HepG2 (cell line): ENCODE results near the gene TXNDC11. TPM values are rescaled to one million over a fixed set of nuclear protein-coding genes. Genes with fewer than 3 reads are reported as not detected.

Source experiments
- ATAC-seq: fragments of 200-7000 bp; cut with Tn5 transposase; 3 replicates; pipeline ENCODE4 v1.9.1; 2020; ENCODE audit warnings: mild to moderate bottlenecking, moderate library complexity
- BruUV-seq: library from RNA; stranded (reverse); fragments of 400-500 nt; replicated peaks from 2 replicates; lab custom pipeline; 2021; lab: Mats Ljungman, UMichigan
- CTCF ChIA-PET: fragments of 300-600 bp; formaldehyde crosslinking; extraction: SDS; loops from one replicate; lab custom pipeline; 2021; ENCODE audit warnings: low total read pairs, inconsistent platforms, low intra/inter-chr PET ratio; lab: Yijun Ruan, JAX
- POLR2A ChIA-PET: fragments of 350-600 bp; sonication (Branson Sonifier 250); formaldehyde crosslinking; loops from one replicate; lab custom pipeline; 2020; ENCODE audit warnings: antibody characterized with exemption, inconsistent platforms; lab: Yijun Ruan, JAX
- DNase-seq: peaks from one replicate; pipeline ENCODE4 v3.0.0-alpha.2; 2015; ENCODE audit warnings: low spot score
- FAIRE-seq: peaks from 3 replicates; lab custom pipeline; 2011; peaks lifted over from hg19 to GRCh38; lab: Jason Lieb, UNC
- H2AFZ ChIP-seq: one replicate; pipeline ENCODE4 v1.6.1; 2011; ENCODE audit warnings: low read length, inconsistent platforms
- H3K27ac ChIP-seq: fragments of 300-600 bp; 3 replicates; pipeline ENCODE4 v1.8.0; 2011; ENCODE audit warnings: mixed run types, mild to moderate bottlenecking, mixed read lengths, low read length, inconsistent platforms; ENCODE audit not compliant: insufficient read depth; ENCODE audit errors: extremely low read length
- H3K27me3 ChIP-seq, 2 experiments: fragments of 200-600 bp in 1 of 2; 2 replicates in 1 of 2; 3 replicates in 1 of 2; pipeline versions ENCODE4 v1.6.0 to v1.8.0; 2011; ENCODE audit warnings: low read length in 2 of 2, mild to moderate bottlenecking in 2 of 2, moderate library complexity in 2 of 2, inconsistent platforms in 1 of 2; ENCODE audit not compliant: insufficient read depth in 2 of 2, control insufficient read depth in 1 of 2
- H3K36me3 ChIP-seq, 2 experiments: fragments of 200-600 bp in 1 of 2; replicated peaks in 1 of 2; 2 replicates in 1 of 2; 3 replicates in 1 of 2; pipeline versions ENCODE4 v1.5.1 to v1.8.0; 2011; ENCODE audit warnings: low read length in 2 of 2, inconsistent platforms in 1 of 2; ENCODE audit not compliant: insufficient read depth in 2 of 2, control insufficient read depth in 1 of 2
- H3K4me1 ChIP-seq: 2 replicates; pipeline ENCODE4 v1.5.1; 2012; ENCODE audit warnings: low read length, inconsistent platforms; ENCODE audit not compliant: insufficient read depth
- H3K4me2 ChIP-seq: 2 replicates; pipeline ENCODE4 v1.6.0; 2011; ENCODE audit warnings: low read depth, low read length, inconsistent platforms
- H3K4me3 ChIP-seq, 3 experiments: fragments of 200-600 bp in 1 of 3; sonication (generic), shearing (Covaris generic) in 1 of 3; replicated peaks in 1 of 3; 2 replicates each; pipeline ENCODE4 v1.5.1; 2011 to 2016; ENCODE audit warnings: low read length in 3 of 3, inconsistent platforms in 2 of 3, low read depth in 2 of 3, mild to moderate bottlenecking in 2 of 3, control low read depth in 1 of 3, mixed read lengths in 1 of 3; ENCODE audit not compliant: insufficient read depth in 1 of 3
- H3K79me2 ChIP-seq: one replicate; pipeline ENCODE4 v1.6.1; 2011; ENCODE audit warnings: low read length, inconsistent platforms; ENCODE audit not compliant: insufficient read depth
- H3K9ac ChIP-seq: 2 replicates; pipeline ENCODE4 v1.6.0; 2011; ENCODE audit warnings: mild to moderate bottlenecking, low read depth, low read length, inconsistent platforms; ENCODE audit not compliant: insufficient read depth
- H3K9me3 ChIP-seq: 2 replicates; pipeline ENCODE4 v1.5.1; 2012; ENCODE audit warnings: mild to moderate bottlenecking, low read length
- H4K20me1 ChIP-seq: 2 replicates; pipeline ENCODE4 v1.6.0; 2011; ENCODE audit warnings: inconsistent platforms, mild to moderate bottlenecking, low read length, moderate library complexity; ENCODE audit not compliant: insufficient read depth
- HDAC2 ChIP-seq: sonication (generic); formaldehyde crosslinking; IDR thresholded peaks from 2 replicates; pipeline ENCODE4 v1.4.0; 2020; ENCODE audit warnings: missing genetic modification reagents
- POLR2AphosphoS2 ChIP-seq: IDR thresholded peaks from 2 replicates; pipeline ENCODE4 v1.6.1; 2011; ENCODE audit warnings: low read depth, low read length, improper control_type of control experiment
- RBM22 ChIP-seq: fragments of 200-400 bp; formaldehyde crosslinking; optimal IDR thresholded peaks from 2 replicates; pipeline ENCODE3; 2017; ENCODE audit warnings: mild to moderate bottlenecking, low read length, moderate library complexity
- TARDBP ChIP-seq: sonication (generic); formaldehyde crosslinking; IDR thresholded peaks from 2 replicates; pipeline ENCODE4 v1.8.0; 2022; ENCODE audit warnings: mild to moderate bottlenecking, missing genetic modification reagents
- ZBTB8A ChIP-seq: sonication (generic); formaldehyde crosslinking; IDR thresholded peaks from 2 replicates; pipeline ENCODE4 v1.4.0; 2020; ENCODE audit warnings: mild to moderate bottlenecking, low read depth, missing genetic modification reagents, borderline replicate concordance
- ZNF230 ChIP-seq: sonication (generic); formaldehyde crosslinking; IDR thresholded peaks from 2 replicates; pipeline ENCODE4 v1.4.0; 2020; ENCODE audit warnings: mild to moderate bottlenecking, missing genetic modification reagents
- ZNF326 ChIP-seq: sonication (generic); formaldehyde crosslinking; IDR thresholded peaks from 2 replicates; pipeline ENCODE4 v1.4.0; 2020; ENCODE audit warnings: missing genetic modification reagents, borderline replicate concordance
- WGBS: methylation state at CpG from one replicate; pipeline ENCODE4 v1.1.6; 2017; ENCODE audit warnings: low lambda C conversion rate; 5-methylcytosine and 5-hydroxymethylcytosine counted together
- in situ Hi-C: cut with HindIII; loops from 2 replicates; pipeline ENCODE4 v1.10.0; 2017; ENCODE audit warnings: low pct_unique_long_range_greater_than_20kb; ENCODE audit not compliant: extremely low pct_ligation_motif_present
- intact Hi-C: fragments of 100-400 bp; cut with micrococcal nuclease; formaldehyde crosslinking; loops from one replicate; pipeline ENCODE4 v1.10.0; 2022; ENCODE audit not compliant: unreplicated experiment
- polyA plus RNA-seq, 8 experiments: library from polyadenylated mRNA; depleted of rRNA in 3 of 8; stranded (reverse) in 7 of 8; unstranded in 1 of 8; fragments of >200 nt; fragmentation: Illumina TruSeq in 4 of 8; extraction: Trizol in 4 of 8; gene quantifications; 2 replicates each; pipeline versions ENCODE4 v1.2.1 to v1.2.3, GENCODE V29; 2011 to 2016; ENCODE audit warnings: low read depth in 4 of 8, missing spikeins in 1 of 8, mixed read lengths in 1 of 8; ENCODE audit not compliant: insufficient read depth in 1 of 8
- total RNA-seq, 5 experiments: library from RNA; depleted of rRNA; stranded (reverse); fragments of >200 nt; fragmentation: Illumina TruSeq; extraction: Trizol; gene quantifications; 2 replicates each; pipeline ENCODE4 v1.2.3, GENCODE V29; 2016; ENCODE audit warnings: low read depth in 1 of 5
- TF ChIP-seq, protein P1 (sequence below): sonication (generic); formaldehyde crosslinking; IDR thresholded peaks from 2 replicates; pipeline ENCODE4 v1.4.0; 2020; ENCODE audit warnings: mild to moderate bottlenecking, missing genetic modification reagents, borderline replicate concordance
- TF ChIP-seq, protein P2 (sequence below): conservative IDR thresholded peaks from 2 replicates; pipeline ENCODE4 v1.6.1; 2018; ENCODE audit warnings: missing genetic modification reagents
- TF ChIP-seq, protein P3 (sequence below): sonication (generic); formaldehyde crosslinking; IDR thresholded peaks from 2 replicates; pipeline ENCODE4 v1.9.0; 2022; ENCODE audit warnings: missing genetic modification reagents, mild to moderate bottlenecking, borderline replicate concordance

Gene TXNDC11
- total and polyA plus RNA-seq, 2 of the 13 experiments (the other 11 are each of a cell fraction or from before 2014, with no cell fraction given), result 74.9 to 123 TPM

GRCh38 chr16:11696266-11697012, 46.2 kb downstream of the TXNDC11 start:
- H2AFZ ChIP-seq, result no peak overlapping the region
- peak; percentile 53; the same call in 1 of the 2 replicates for TF ChIP-seq POLR2AphosphoS2
- no peak for TF ChIP-seq TARDBP
- peak; percentile 84 for TF ChIP-seq RBM22
- TF ChIP-seq, protein P1, sequence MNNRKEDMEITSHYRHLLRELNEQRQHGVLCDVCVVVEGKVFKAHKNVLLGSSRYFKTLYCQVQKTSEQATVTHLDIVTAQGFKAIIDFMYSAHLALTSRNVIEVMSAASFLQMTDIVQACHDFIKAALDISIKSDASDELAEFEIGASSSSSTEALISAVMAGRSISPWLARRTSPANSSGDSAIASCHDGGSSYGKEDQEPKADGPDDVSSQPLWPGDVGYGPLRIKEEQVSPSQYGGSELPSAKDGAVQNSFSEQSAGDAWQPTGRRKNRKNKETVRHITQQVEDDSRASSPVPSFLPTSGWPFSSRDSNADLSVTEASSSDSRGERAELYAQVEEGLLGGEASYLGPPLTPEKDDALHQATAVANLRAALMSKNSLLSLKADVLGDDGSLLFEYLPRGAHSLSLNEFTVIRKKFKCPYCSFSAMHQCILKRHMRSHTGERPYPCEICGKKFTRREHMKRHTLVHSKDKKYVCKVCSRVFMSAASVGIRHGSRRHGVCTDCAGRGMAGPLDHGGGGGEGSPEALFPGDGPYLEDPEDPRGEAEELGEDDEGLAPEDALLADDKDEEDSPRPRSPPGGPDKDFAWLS (CRISPR knock-in tag), result 0 out of 2 replicates have a peak, but pooled peaks have one; percentile 13
- H3K27ac ChIP-seq, result no peak overlapping the region
- H4K20me1 ChIP-seq, result peaks cover 26% of the 10 kb centered on the region
- FAIRE-seq, result no peak
- no peaks in the 10 kb centered on the region for H3K9me3 ChIP-seq
- no peak overlapping the region for H3K4me3 ChIP-seq
- no peaks in the 10 kb centered on the region for H3K27me3 ChIP-seq
- no TSS peak for BruUV-seq
- H3K9ac ChIP-seq, result no peak overlapping the region
- 95% methylated on average over 12 of the region's 12 CpGs for WGBS
- H3K36me3 ChIP-seq, result peaks cover 59 to 85% of the 10 kb centered on the region in 2 experiments
- H3K4me2 ChIP-seq, result no peak overlapping the region
- H3K4me1 ChIP-seq, result peaks cover 18% of the 10 kb centered on the region
- in situ Hi-C loops (no loop called here), intact Hi-C loops (no loop called here)
- no peak for ATAC-seq
- peaks cover 13% of the 10 kb centered on the region for H3K79me2 ChIP-seq
- CTCF ChIA-PET, result no interaction called here
- no peak for DNase-seq
- POLR2A ChIA-PET, result no interaction called here

DNA sequence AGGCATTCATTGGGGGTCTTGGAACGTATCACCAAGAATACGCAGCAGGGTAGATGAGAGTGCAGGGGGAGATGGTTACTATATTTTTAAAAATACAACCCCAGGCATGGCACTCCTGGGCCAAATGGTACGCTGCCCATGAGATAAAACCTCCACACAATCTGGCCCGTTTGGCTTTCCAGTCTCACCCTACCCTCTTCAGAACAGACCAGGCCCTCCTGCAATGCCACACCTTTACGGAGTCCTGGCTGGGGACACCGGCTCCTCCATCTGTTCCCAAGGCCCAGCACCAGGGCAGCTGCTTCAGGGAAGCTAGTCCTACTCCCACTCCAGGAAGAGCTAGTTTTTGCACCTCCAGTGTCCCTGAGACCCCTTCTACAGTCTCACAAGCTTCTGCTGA, 50.0 kb downstream of the TXNDC11 start:
- intact Hi-C loops, result no loop called here
- ATAC-seq (no peak), FAIRE-seq (no peak)

More for the DNA sequence above, 50.0 kb downstream of the TXNDC11 start:
- Histone ChIP-seq H3K9me3 (no peaks in the 10 kb centered on the region), H4K20me1 (0 out of 2 replicates have a peak, but pooled peaks cover 9% of the 10 kb centered on the region), H3K27ac (no peak overlapping the region), H3K36me3 (peaks cover 61 to 88% of the 10 kb centered on the region in 2 experiments), H3K9ac (no peak overlapping the region)
- BruUV-seq, result no TSS peak
- in situ Hi-C loops, result no loop called here
- CTCF ChIA-PET, result no interaction called here
- no peak for TF ChIP-seq ZNF326 (CRISPR knock-in tag)
- no peak for TF ChIP-seq HDAC2
- TF ChIP-seq, protein P2, sequence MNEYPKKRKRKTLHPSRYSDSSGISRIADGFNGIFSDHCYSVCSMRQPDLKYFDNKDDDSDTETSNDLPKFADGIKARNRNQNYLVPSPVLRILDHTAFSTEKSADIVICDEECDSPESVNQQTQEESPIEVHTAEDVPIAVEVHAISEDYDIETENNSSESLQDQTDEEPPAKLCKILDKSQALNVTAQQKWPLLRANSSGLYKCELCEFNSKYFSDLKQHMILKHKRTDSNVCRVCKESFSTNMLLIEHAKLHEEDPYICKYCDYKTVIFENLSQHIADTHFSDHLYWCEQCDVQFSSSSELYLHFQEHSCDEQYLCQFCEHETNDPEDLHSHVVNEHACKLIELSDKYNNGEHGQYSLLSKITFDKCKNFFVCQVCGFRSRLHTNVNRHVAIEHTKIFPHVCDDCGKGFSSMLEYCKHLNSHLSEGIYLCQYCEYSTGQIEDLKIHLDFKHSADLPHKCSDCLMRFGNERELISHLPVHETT (CRISPR knock-in tag), result no peak
- TF ChIP-seq, protein P3, sequence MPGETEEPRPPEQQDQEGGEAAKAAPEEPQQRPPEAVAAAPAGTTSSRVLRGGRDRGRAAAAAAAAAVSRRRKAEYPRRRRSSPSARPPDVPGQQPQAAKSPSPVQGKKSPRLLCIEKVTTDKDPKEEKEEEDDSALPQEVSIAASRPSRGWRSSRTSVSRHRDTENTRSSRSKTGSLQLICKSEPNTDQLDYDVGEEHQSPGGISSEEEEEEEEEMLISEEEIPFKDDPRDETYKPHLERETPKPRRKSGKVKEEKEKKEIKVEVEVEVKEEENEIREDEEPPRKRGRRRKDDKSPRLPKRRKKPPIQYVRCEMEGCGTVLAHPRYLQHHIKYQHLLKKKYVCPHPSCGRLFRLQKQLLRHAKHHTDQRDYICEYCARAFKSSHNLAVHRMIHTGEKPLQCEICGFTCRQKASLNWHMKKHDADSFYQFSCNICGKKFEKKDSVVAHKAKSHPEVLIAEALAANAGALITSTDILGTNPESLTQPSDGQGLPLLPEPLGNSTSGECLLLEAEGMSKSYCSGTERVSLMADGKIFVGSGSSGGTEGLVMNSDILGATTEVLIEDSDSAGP, result no peak
- no peak for TF ChIP-seq ZBTB8A (CRISPR knock-in tag)
- no peak for TF ChIP-seq ZNF230
- TF ChIP-seq, all 625 proteins: peak for 0
- DNase-seq, result no peak
- 98% methylated on average over 6 of the region's 6 CpGs for WGBS
- Histone ChIP-seq H3K79me2 (no peaks in the 10 kb centered on the region), H3K27me3 (no peaks in the 10 kb centered on the region), H2AFZ (no peak overlapping the region), H3K4me3 (no peak overlapping the region), H3K4me1 (peaks cover 15% of the 10 kb centered on the region), H3K4me2 (no peak overlapping the region)
- POLR2A ChIA-PET, result no interaction called here
